Prostate gland (tissue), 2 donors: ENCODE measurements around the gene PPP1R14B.

Experiments used
- CTCF ChIP-seq, 4 experiments: fragments of 200-600 bp in 2 of 4; fragments of 450-650 bp in 2 of 4; sonication (generic) in 2 of 4; IDR thresholded peaks; 1 replicate in 3 of 4; 2 replicates in 1 of 4; pipeline ENCODE4 v1.5.1; 2016 to 2019; ENCODE audit warnings: antibody characterized with exemption in 4 of 4, mild to moderate bottlenecking in 2 of 4, moderate library complexity in 2 of 4
- POLR2A ChIP-seq: fragments of 450-650 bp; IDR thresholded peaks from one replicate; pipeline ENCODE4 v1.6.1; 2016; ENCODE audit warnings: antibody characterized with exemption, mild to moderate bottlenecking

- TF ChIP-seq CTCF (IDR thresholded peaks at IDR 0.05): no peak
- no peak for TF ChIP-seq POLR2A
These were observed 11.1 kb downstream of the PPP1R14B start for GRCh38 chr11:64235437-64236161.
